ENCODE results near the gene DAAM1. TPM values are rescaled to one million over a fixed set of nuclear protein-coding genes. Genes with fewer than 3 reads are reported as not detected.

Gene DAAM1
- total and polyA plus RNA-seq, 12 donors: 22.8 to 102 (median 75.2) TPM

- Histone ChIP-seq H3K9me3 (no peaks in the 10 kb centered on the region), H3K27ac (peak overlapping the region; percentile 26 to 87 (median 76)), H3K27me3 (no peaks in the 10 kb centered on the region), H3K4me1 (peaks cover 10 to 75% (median 55%) of the 10 kb centered on the region in 9 donors), H3K4me3 (peak overlapping the region in 1 of 10 donors; percentile 3), H3K36me3 (peaks cover 0 to 40% (median 6%) of the 10 kb centered on the region in 9 donors)
- DNase-seq: no peak
- 65 to 66% methylated on average over 3 of the region's 3 CpGs for WGBS, 2 donors
- intact Hi-C loops (cut with DNase I): loop anchor here in 1 of 10 donors (2.0 to 10.0 kb wide), 2 partner anchors 133 to 187 kb away; partner anchors contain the start of gene DAAM1
- ATAC-seq: peak in 1 of 8 donors; percentile 2
- TF ChIP-seq CTCF (IDR thresholded peaks at IDR 0.05): no peak
Observed at GRCh38 chr14:59321626-59321949, 133.1 kb downstream of the DAAM1 start.

DNA sequence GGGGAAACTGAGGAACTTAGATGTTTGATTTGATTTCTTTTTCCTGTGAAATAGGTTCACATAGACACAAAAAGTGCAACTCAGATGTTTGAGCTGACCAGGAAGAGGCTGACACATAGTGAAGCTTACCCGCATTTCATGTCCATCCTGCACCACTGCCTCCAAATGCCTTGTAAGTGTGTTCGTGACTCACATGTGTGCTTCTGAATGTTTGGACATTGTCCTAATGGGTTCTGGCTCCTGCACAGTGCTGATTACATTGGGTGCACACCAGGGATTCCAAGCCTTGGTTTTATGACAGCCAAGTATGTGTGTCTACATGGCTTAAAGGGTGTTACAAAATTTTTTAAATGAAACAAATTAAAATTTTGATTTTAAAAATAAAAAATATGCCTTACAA, 137.4 kb downstream of the DAAM1 start:
- peaks cover 0 to 77% (median 14%) of the 10 kb centered on the region in 9 donors for H3K36me3 ChIP-seq
- H3K4me1 ChIP-seq: peaks cover 0 to 43% (median 17%) of the 10 kb centered on the region in 9 donors
- no peak overlapping the region for H3K27ac ChIP-seq
- 45 to 63% methylated on average over 2 of the region's 2 CpGs for WGBS, 2 donors
- H3K27me3 ChIP-seq: no peaks in the 10 kb centered on the region
- no peak overlapping the region for H3K4me3 ChIP-seq
- no peak for TF ChIP-seq CTCF (IDR thresholded peaks at IDR 0.05)
- H3K9me3 ChIP-seq: no peaks in the 10 kb centered on the region
- ATAC-seq (peak in 4 of 8 donors; percentile 43 to 66 (median 45)), DNase-seq (no peak)
- intact Hi-C loops (cut with DNase I): loop anchor here in 1 of 10 donors (10.0 kb wide), 1 partner anchor 191 kb away; no protein-coding TSS in a partner anchor

- DNase-seq: no peak
- Histone ChIP-seq H3K27me3 (no peaks in the 10 kb centered on the region), H3K4me1 (peaks cover 9 to 46% (median 26%) of the 10 kb centered on the region in 9 donors), H3K9me3 (no peaks in the 10 kb centered on the region), H3K27ac (no peak overlapping the region), H3K4me3 (no peak overlapping the region), H3K36me3 (peaks cover 0 to 85% (median 23%) of the 10 kb centered on the region in 9 donors)
- no peak for TF ChIP-seq CTCF (IDR thresholded peaks at IDR 0.05)
- 88 to 97% methylated on average over 4 of the region's 4 CpGs for WGBS, 2 donors
- intact Hi-C loops (cut with DNase I): loop anchor here in 1 of 10 donors (10.0 kb wide), 1 partner anchor 194 kb away; no protein-coding TSS in a partner anchor
- ATAC-seq: no peak
Observed at GRCh38 chr14:59328454-59328853, 140.0 kb downstream of the DAAM1 start.

GRCh38 chr14:59330455-59330854, 142.0 kb downstream of the DAAM1 start:
- H3K27ac ChIP-seq: peak overlapping the region in 6 of 10 donors; percentile 4 to 89 (median 86)
- DNase-seq (no peak), ATAC-seq (no peak)
- TF ChIP-seq CTCF (IDR thresholded peaks at IDR 0.05): peak in 1 of 9 donors; percentile 4
- intact Hi-C loops (cut with DNase I): loop anchor here in 8 of 10 donors (5.0 to 10.0 kb wide), 4 partner anchors 92 to 143 kb away; partner anchors contain the start of gene DAAM1 (in 3 of the 8)
- H3K27me3 ChIP-seq: no peaks in the 10 kb centered on the region
- H3K9me3 ChIP-seq: no peaks in the 10 kb centered on the region
- H3K4me3 ChIP-seq: no peak overlapping the region
- 82 to 84% methylated on average over 5 of the region's 5 CpGs for WGBS, 2 donors
- peaks cover 11 to 65% (median 46%) of the 10 kb centered on the region in 9 donors for H3K4me1 ChIP-seq
- peaks cover 0 to 72% (median 23%) of the 10 kb centered on the region in 9 donors for H3K36me3 ChIP-seq
